Activated T-helper 9 cell treated with anti-CD3 and anti-CD28 coated beads, Interleukin-2, amount 50 U/mL, for 16 hours (primary cell): ENCODE results near the gene TSC22D1.
"Not testable (repeated sequence)": the region's sequence is repeated elsewhere in the genome, so short reads cannot be mapped to it uniquely, and the experiment has no call there.

Experiments
- DNase-seq: peaks from one replicate; pipeline ENCODE4 v3.0.0-alpha.2; 2020; ENCODE audit warnings: low read depth

TSC22D1 gene

DNA sequence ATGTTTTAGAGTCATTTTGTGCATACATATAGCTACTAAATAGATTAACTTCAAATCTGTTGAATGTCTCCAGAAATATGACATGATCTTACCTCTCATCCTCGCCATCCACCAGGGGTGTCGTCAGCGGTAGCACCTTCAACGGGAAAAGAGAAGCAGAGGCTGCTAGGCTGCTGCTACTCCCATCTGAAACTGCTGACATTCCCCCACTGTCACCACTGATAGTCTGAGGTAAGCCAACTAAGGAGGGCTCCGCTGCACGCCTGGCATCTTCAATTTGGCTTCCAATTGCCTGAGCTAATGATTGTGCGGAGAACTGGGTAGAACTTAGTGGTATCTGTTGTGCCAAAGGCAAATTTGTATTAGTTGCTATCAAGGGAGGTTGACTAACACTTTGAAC, 3.1 kb downstream of the TSC22D1 start:
- DNase-seq = no peak

- DNase-seq = no peak
These were observed 9.5 kb downstream of the TSC22D1 start for GRCh38 chr13:44566601-44567000.

- DNase-seq = no peak
These were observed 10.2 kb downstream of the TSC22D1 start for GRCh38 chr13:44565881-44566280.

GRCh38 chr13:44564936-44565335, 11.2 kb downstream of the TSC22D1 start:
- DNase-seq = no peak

- DNase-seq = not testable (repeated sequence)
These were observed 13.3 kb downstream of the TSC22D1 start for GRCh38 chr13:44562853-44563252.

DNA sequence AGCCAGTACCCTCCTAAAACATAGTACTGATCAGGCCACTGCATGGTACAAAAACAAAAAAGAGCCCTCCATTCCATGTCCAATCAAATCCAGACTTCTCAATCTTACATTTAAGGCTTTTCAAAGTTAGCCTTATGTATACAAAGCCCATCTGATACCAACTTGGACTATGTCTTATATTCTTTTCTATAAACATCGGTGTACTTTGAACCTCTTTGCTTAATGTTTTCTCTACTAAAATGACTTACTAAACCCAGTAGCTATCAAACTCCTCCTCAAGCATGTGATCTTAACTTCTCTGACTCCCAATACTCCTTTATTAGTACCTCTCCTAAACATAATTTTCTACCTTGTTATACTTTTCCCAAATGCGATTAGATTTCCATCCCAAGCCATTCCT, 14.8 kb downstream of the TSC22D1 start:
- DNase-seq = no peak

GRCh38 chr13:44557986-44558385, 18.1 kb downstream of the TSC22D1 start:
- no peak for DNase-seq

GRCh38 chr13:44555207-44555606, 20.9 kb downstream of the TSC22D1 start:
- DNase-seq = no peak

- no peak for DNase-seq
These were observed 26.7 kb downstream of the TSC22D1 start for GRCh38 chr13:44549476-44549875.

- no peak for DNase-seq
These were observed 30.0 kb downstream of the TSC22D1 start for GRCh38 chr13:44546164-44546563.

DNA sequence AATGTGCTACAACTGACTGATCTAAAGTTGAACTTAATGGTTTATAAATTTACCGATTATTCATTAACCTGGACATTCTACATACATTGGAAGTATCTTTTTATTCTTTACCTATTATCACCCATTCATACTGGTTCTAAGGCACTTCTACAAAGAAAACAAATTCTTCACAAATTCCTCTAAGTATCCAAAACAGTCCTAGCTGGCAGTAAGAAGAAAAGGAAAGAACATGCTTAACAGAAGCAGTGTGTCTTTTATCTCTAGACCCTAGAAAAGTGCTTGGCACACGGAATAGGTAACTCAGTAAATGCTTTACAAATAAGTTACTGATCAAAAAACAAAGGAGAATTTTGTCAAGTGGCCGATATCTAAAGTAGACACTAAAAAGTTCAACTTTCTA, 32.8 kb downstream of the TSC22D1 start:
- no peak for DNase-seq

DNA sequence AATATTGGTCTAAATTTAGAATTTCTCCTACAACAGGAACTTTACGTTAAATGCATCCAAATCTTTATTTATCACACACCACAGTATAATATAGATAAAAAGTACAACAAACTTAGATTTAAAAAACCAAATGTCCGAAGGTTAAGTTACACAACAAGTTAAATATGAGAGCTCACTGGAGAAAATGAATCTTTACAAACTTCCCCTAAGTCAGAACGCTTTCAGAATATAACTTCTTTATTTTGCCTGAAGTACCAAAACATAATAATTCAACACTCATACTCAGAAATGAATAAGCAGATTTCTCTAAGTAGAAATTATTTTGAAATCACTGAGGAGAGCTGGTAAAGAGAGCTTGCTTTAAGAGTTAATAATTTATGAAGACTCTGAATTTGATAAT, 33.8 kb downstream of the TSC22D1 start:
- DNase-seq = no peak

- no peak for DNase-seq
These were observed 34.5 kb downstream of the TSC22D1 start for GRCh38 chr13:44541601-44542000.

DNA sequence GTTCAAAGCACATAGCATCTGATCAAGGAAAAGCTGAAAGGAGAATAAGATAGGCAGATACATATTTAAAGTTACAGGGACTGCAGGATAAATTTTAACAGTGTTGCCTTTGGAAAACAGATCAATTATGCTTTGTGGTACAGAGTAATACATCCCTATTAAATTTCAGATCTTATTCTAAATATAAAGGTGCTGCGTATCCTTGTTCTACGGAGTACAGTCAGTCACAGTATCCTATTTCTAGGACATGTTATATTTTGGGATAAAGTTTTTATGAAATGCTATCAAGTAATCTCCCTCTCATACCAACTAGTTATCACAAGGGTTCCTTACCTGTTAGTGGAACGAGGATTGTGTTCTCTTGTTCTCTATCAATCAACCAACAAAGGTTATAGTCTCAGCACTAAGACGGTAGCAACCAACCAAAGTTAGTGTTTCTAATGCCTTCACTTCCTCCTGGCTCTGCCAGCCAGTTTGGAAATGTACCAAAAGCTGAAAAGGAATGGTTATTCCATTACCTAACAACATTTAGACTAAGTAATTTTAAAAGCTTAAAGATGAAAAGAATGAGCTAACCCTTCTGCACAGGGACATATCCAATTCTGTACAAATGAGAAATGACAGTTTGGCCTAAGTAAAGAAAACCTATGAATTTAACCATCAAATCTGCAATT, 35.2 kb downstream of the TSC22D1 start:
- no peak for DNase-seq

GRCh38 chr13:44537248-44537647, 38.9 kb downstream of the TSC22D1 start:
- no peak for DNase-seq

GRCh38 chr13:44523146-44524015, 52.7 kb downstream of the TSC22D1 start:
- DNase-seq = no peak

- no peak for DNase-seq
These were observed 56.5 kb downstream of the TSC22D1 start for GRCh38 chr13:44519642-44520041.

GRCh38 chr13:44516771-44517170, 59.4 kb downstream of the TSC22D1 start:
- DNase-seq = no peak

- no peak for DNase-seq
These were observed 61.9 kb downstream of the TSC22D1 start for GRCh38 chr13:44514278-44514677.

- not testable (repeated sequence) for DNase-seq
These were observed 66.3 kb downstream of the TSC22D1 start for GRCh38 chr13:44509853-44510252.

DNA sequence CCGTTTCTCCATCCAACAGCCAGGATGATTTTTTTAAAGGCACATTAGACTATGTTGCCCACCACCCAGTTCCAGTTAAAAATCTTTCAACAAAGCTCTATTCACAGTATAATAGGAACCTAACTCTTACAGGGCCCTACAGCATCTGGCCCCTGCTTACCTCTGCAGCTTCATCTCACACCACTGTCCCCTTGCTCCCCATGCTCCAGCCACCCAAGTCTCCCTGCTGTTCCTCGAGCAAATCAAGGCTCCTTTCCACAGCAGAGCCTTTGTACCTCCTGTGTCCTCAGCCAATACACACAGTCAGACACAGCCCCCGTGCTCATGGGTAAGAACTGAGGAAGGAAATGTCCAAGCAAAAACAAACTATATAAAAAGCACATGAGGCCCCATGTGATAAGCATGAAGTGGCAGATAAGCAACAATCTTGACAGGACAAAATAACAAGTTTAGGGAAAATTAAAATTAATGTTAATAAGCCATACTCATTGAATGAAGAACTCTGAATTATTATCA, 67.5 kb downstream of the TSC22D1 start:
- no peak for DNase-seq

DNA sequence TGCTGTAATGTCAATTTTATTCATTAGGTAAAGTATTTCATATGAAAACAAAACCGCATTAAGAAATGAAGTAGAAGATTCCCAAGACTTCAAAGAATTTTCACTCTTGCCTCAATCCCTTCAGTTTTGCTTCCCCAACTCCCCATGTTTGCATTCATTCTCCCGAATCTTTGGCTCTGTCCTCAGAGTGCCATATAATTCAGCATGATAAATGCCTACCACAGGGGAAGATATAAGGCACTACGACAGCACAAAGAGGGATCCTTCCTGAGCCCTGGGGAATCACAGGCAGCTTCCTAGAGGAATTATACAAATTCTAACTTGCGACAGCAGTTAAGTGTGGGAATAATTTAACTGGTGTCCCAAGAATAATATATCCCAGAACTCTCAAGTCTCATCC, 68.5 kb downstream of the TSC22D1 start:
- DNase-seq = no peak

GRCh38 chr13:44506719-44507118, 69.4 kb downstream of the TSC22D1 start:
- DNase-seq = no peak
